Measurements from ENCODE around the gene MST1. TPM values are rescaled to one million over a fixed set of nuclear protein-coding genes. Genes with fewer than 3 reads are reported as not detected.
"Not testable (repeated sequence)": the region's sequence is repeated elsewhere in the genome, so short reads cannot be mapped to it uniquely, and the experiment has no call there.

MST1 gene
- total and polyA plus RNA-seq, 2 of the 4 experiments (the other 2 are of a cell fraction): 1.3 to 13.0 TPM

DNA sequence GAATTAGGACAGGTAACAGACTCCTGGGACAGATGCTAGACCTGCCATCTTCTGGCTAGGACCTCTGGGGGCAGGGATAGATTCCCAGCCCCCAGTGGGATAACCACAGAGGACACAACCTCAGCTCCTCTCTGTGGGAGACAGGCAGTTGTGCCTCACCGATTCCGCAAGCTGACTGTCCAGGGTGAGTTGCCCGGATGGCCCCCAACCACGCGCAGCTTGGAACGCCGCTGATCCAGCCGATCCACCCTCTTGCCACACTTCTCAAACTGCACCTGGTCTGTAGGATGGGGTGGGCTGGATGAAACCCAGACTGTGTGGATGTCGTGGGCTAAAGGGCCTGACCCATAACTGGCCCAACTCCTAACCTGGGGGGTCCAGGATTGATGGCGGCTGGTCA lies 4.2 kb downstream of the MST1 start:
- H3K27ac ChIP-seq (ENCODE audit: insufficient read depth, low read length); intact Hi-C loops (cut with micrococcal nuclease); H2BK15ac ChIP-seq (ENCODE audit: low read depth, low read length); POLR2A ChIA-PET (ENCODE audit: unreplicated experiment); H2AFZ ChIP-seq (replicated peaks; ENCODE audit: low read length, poor library complexity); DNase-seq; H3K79me1 ChIP-seq (ENCODE audit: low read depth in 1 of 2, low read length in 2 of 2); H3K4me1 ChIP-seq (ENCODE audit: control insufficient read depth, insufficient read depth, low read length); H3K9me1 ChIP-seq (ENCODE audit: insufficient read depth, low read length); H2BK20ac ChIP-seq (ENCODE audit: low read depth, low read length); CTCF ChIA-PET; H3K9ac ChIP-seq (ENCODE audit: low read depth, low read length); ATAC-seq (ENCODE audit: low read depth); H2BK5ac ChIP-seq (ENCODE audit: low read depth, low read length, poor library complexity, severe bottlenecking); H4K91ac ChIP-seq (ENCODE audit: insufficient read depth, low read depth, low read length); H4K20me1 ChIP-seq (ENCODE audit: insufficient read depth, low read length); H3K4me3 ChIP-seq (ENCODE audit: insufficient read depth, low read depth, low read length); H3K27me3 ChIP-seq (ENCODE audit: control insufficient read depth, insufficient read depth, low read length); H2AK9ac ChIP-seq (replicated peaks; ENCODE audit: low read depth, low read length, poor library complexity); H3K23ac ChIP-seq (ENCODE audit: low read depth, low read length); H3K56ac ChIP-seq (ENCODE audit: extremely low read depth, insufficient read depth, low read length); BruUV-seq (replicated peaks); dilution Hi-C loops (cut with HindIII; ENCODE audit: low sequenced_read_pairs, unreplicated experiment); H3K14ac ChIP-seq (replicated peaks; ENCODE audit: low read depth, low read length); in situ Hi-C loops (cut with MboI; ENCODE audit: low sequenced_read_pairs); H3K4me2 ChIP-seq (ENCODE audit: low read depth, low read length); H2BK120ac ChIP-seq (ENCODE audit: low read depth, low read length); H3K4ac ChIP-seq (ENCODE audit: low read depth, low read length); H3K9me3 ChIP-seq (ENCODE audit: control insufficient read depth, insufficient read depth, low read length); H2AK5ac ChIP-seq (ENCODE audit: low read depth, low read length); H4K5ac ChIP-seq (ENCODE audit: low read depth, low read length); H3K18ac ChIP-seq (ENCODE audit: low read depth, low read length); H4K8ac ChIP-seq (ENCODE audit: low read depth in 2 of 2, low read length in 2 of 2): not testable (repeated sequence)
- peaks cover 39% of the 10 kb centered on the region for H3K36me3 ChIP-seq (ENCODE audit: control insufficient read depth, insufficient read depth, low read length)
- WGBS, 2 experiments (ENCODE audit: extremely low coverage in 2 of 2, insufficient read length in 1 of 2): 80% methylated on average over 2 of the region's 10 CpGs; no CpG with 5 or more reads in 1 of the 2 experiments

DNA sequence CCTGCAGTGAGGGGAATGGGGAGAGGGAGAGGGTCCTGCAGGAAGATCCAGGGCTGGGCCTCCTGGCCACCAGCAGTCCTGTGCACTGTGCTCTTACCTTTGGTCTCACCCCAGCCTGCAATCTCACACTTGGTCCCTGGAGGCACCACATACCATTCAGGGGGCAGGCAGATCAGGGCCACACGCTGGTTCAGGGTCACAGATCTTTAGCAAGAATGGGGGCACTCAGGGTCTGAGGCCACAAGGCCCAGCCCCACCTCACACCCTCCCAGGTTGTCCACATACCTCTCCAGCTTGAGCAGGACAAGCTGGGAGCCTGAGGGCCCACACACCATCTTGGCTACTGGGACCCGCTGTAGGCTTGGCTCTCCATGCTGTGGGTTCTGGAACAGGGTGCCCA lies 4.8 kb downstream of the MST1 start:
- H3K56ac ChIP-seq (ENCODE audit: extremely low read depth, insufficient read depth, low read length); BruUV-seq (replicated peaks); H3K27ac ChIP-seq (ENCODE audit: insufficient read depth, low read length); H3K9ac ChIP-seq (ENCODE audit: low read depth, low read length); H3K9me3 ChIP-seq (ENCODE audit: control insufficient read depth, insufficient read depth, low read length); H3K4me3 ChIP-seq (ENCODE audit: insufficient read depth, low read depth, low read length); in situ Hi-C loops (cut with MboI; ENCODE audit: low sequenced_read_pairs); H2AK5ac ChIP-seq (ENCODE audit: low read depth, low read length); H4K5ac ChIP-seq (ENCODE audit: low read depth, low read length); H2AFZ ChIP-seq (replicated peaks; ENCODE audit: low read length, poor library complexity); H3K18ac ChIP-seq (ENCODE audit: low read depth, low read length); H3K79me1 ChIP-seq (ENCODE audit: low read depth in 1 of 2, low read length in 2 of 2); CTCF ChIA-PET; H2BK5ac ChIP-seq (ENCODE audit: low read depth, low read length, poor library complexity, severe bottlenecking); H3K23ac ChIP-seq (ENCODE audit: low read depth, low read length); H4K20me1 ChIP-seq (ENCODE audit: insufficient read depth, low read length); H3K27me3 ChIP-seq (ENCODE audit: control insufficient read depth, insufficient read depth, low read length); H3K4ac ChIP-seq (ENCODE audit: low read depth, low read length); H4K8ac ChIP-seq (ENCODE audit: low read depth in 2 of 2, low read length in 2 of 2); H2BK20ac ChIP-seq (ENCODE audit: low read depth, low read length); intact Hi-C loops (cut with micrococcal nuclease); H3K14ac ChIP-seq (replicated peaks; ENCODE audit: low read depth, low read length); H3K4me1 ChIP-seq (ENCODE audit: control insufficient read depth, insufficient read depth, low read length); H2AK9ac ChIP-seq (replicated peaks; ENCODE audit: low read depth, low read length, poor library complexity); H2BK15ac ChIP-seq (ENCODE audit: low read depth, low read length); dilution Hi-C loops (cut with HindIII; ENCODE audit: low sequenced_read_pairs, unreplicated experiment); H2BK120ac ChIP-seq (ENCODE audit: low read depth, low read length); H3K4me2 ChIP-seq (ENCODE audit: low read depth, low read length); H3K9me1 ChIP-seq (ENCODE audit: insufficient read depth, low read length); H4K91ac ChIP-seq (ENCODE audit: insufficient read depth, low read depth, low read length); DNase-seq; POLR2A ChIA-PET (ENCODE audit: unreplicated experiment); ATAC-seq (ENCODE audit: low read depth): not testable (repeated sequence)
- H3K36me3 ChIP-seq (ENCODE audit: control insufficient read depth, insufficient read depth, low read length): peaks cover 45% of the 10 kb centered on the region
- no CpG with 5 or more reads among the region's 2 CpGs for WGBS, 2 experiments (ENCODE audit: extremely low coverage in 2 of 2, insufficient read length in 1 of 2)
